IMR-90 (cell line): ENCODE results near the gene ILDR2. TPM values are rescaled to one million over a fixed set of nuclear protein-coding genes. Genes with fewer than 3 reads are reported as not detected.

Source experiments
- ATAC-seq: fragments of 200-7000 bp; cut with Tn5 transposase; 2 replicates; pipeline ENCODE4 v1.9.1; 2020; ENCODE audit warnings: low read depth, mild to moderate bottlenecking, moderate library complexity
- BruUV-seq: library from RNA; stranded (reverse); fragments of 400-500 nt; replicated peaks from 2 replicates; lab custom pipeline; 2021; lab: Mats Ljungman, UMichigan
- CTCF ChIA-PET: fragments of 300-600 bp; formaldehyde crosslinking; extraction: SDS; loops from one replicate; lab custom pipeline; 2021; ENCODE audit warnings: antibody characterized with exemption; lab: Yijun Ruan, JAX
- POLR2A ChIA-PET: fragments of 300-600 bp; sonication (Branson Sonifier 250); formaldehyde crosslinking; loops from one replicate; lab custom pipeline; 2022; ENCODE audit warnings: antibody characterized with exemption; ENCODE audit not compliant: unreplicated experiment; lab: Charles Lee
- DNase-seq: peaks from one replicate; pipeline ENCODE4 v3.0.0; 2013
- H2AFZ ChIP-seq: replicated peaks from 2 replicates; pipeline ENCODE3; 2013; ENCODE audit warnings: low read length, mild to moderate bottlenecking; ENCODE audit not compliant: poor library complexity
- H2AK5ac ChIP-seq: 2 replicates; pipeline ENCODE4 v1.6.1; 2013; ENCODE audit warnings: low read depth, low read length, inconsistent platforms
- H2AK9ac ChIP-seq: replicated peaks from 2 replicates; pipeline ENCODE3; 2013; ENCODE audit warnings: mild to moderate bottlenecking, low read depth, low read length, moderate library complexity; ENCODE audit not compliant: poor library complexity
- H2BK120ac ChIP-seq: 2 replicates; pipeline ENCODE4 v1.6.1; 2013; ENCODE audit warnings: low read depth, low read length, inconsistent platforms
- H2BK15ac ChIP-seq: 3 replicates; pipeline ENCODE4 v1.6.1; 2013; ENCODE audit warnings: low read depth, low read length, inconsistent platforms
- H2BK20ac ChIP-seq: 2 replicates; pipeline ENCODE4 v1.6.1; 2013; ENCODE audit warnings: low read depth, mild to moderate bottlenecking, inconsistent platforms, low read length, moderate library complexity
- H2BK5ac ChIP-seq: 2 replicates; pipeline ENCODE4 v1.6.1; 2013; ENCODE audit warnings: mild to moderate bottlenecking, low read depth, low read length, inconsistent platforms; ENCODE audit not compliant: poor library complexity, severe bottlenecking
- H3K14ac ChIP-seq: replicated peaks from 2 replicates; pipeline ENCODE4 v1.6.1; 2013; ENCODE audit warnings: low read depth, low read length, inconsistent platforms
- H3K18ac ChIP-seq: 2 replicates; pipeline ENCODE4 v1.6.1; 2013; ENCODE audit warnings: low read depth, low read length, control low read depth
- H3K23ac ChIP-seq: 2 replicates; pipeline ENCODE4 v1.6.1; 2013; ENCODE audit warnings: low read depth, low read length, inconsistent platforms
- H3K27ac ChIP-seq: 2 replicates; pipeline ENCODE4 v1.5.1; 2013; ENCODE audit warnings: mild to moderate bottlenecking, control low read depth, low read length; ENCODE audit not compliant: insufficient read depth
- H3K27me3 ChIP-seq: 2 replicates; pipeline ENCODE4 v1.6.1; 2013; ENCODE audit warnings: low read length; ENCODE audit not compliant: control insufficient read depth, insufficient read depth
- H3K36me3 ChIP-seq: 2 replicates; pipeline ENCODE4 v1.6.1; 2013; ENCODE audit warnings: low read length, mixed read lengths; ENCODE audit not compliant: control insufficient read depth, insufficient read depth
- H3K4ac ChIP-seq: 2 replicates; pipeline ENCODE4 v1.6.1; 2013; ENCODE audit warnings: low read depth, low read length, inconsistent platforms
- H3K4me1 ChIP-seq: 2 replicates; pipeline ENCODE4 v1.6.1; 2013; ENCODE audit warnings: low read length, mixed read lengths; ENCODE audit not compliant: control insufficient read depth, insufficient read depth
- H3K4me2 ChIP-seq: 2 replicates; pipeline ENCODE4 v1.6.1; 2013; ENCODE audit warnings: low read depth, mild to moderate bottlenecking, control low read depth, low read length, moderate library complexity
- H3K4me3 ChIP-seq: 2 replicates; pipeline ENCODE4 v1.5.1; 2013; ENCODE audit warnings: low read depth, mild to moderate bottlenecking, control low read depth, low read length, moderate library complexity; ENCODE audit not compliant: insufficient read depth
- H3K56ac ChIP-seq: 2 replicates; pipeline ENCODE4 v1.6.1; 2013; ENCODE audit warnings: low read length, inconsistent platforms; ENCODE audit not compliant: insufficient read depth; ENCODE audit errors: extremely low read depth
- H3K79me1 ChIP-seq, 2 experiments: 2 replicates each; pipeline ENCODE4 v1.6.1; 2013; ENCODE audit warnings: low read length in 2 of 2, inconsistent platforms in 1 of 2, low read depth in 1 of 2
- H3K9ac ChIP-seq: 2 replicates; pipeline ENCODE4 v1.6.1; 2013; ENCODE audit warnings: low read depth, low read length, control low read depth
- H3K9me1 ChIP-seq: 2 replicates; pipeline ENCODE4 v1.6.1; 2013; ENCODE audit warnings: low read length, inconsistent platforms; ENCODE audit not compliant: insufficient read depth
- H3K9me3 ChIP-seq: 2 replicates; pipeline ENCODE4 v1.6.1; 2013; ENCODE audit warnings: low read length; ENCODE audit not compliant: control insufficient read depth, insufficient read depth
- H4K20me1 ChIP-seq: 2 replicates; pipeline ENCODE4 v1.6.1; 2013; ENCODE audit warnings: low read length, inconsistent platforms; ENCODE audit not compliant: insufficient read depth
- H4K5ac ChIP-seq: 2 replicates; pipeline ENCODE4 v1.6.1; 2013; ENCODE audit warnings: mild to moderate bottlenecking, low read depth, low read length, control low read depth
- H4K8ac ChIP-seq, 2 experiments: 2 replicates each; pipeline ENCODE4 v1.6.1; 2013; ENCODE audit warnings: low read depth in 2 of 2, low read length in 2 of 2, control low read depth in 1 of 2, inconsistent platforms in 1 of 2
- H4K91ac ChIP-seq: 2 replicates; pipeline ENCODE4 v1.6.1; 2013; ENCODE audit warnings: low read depth, low read length, inconsistent platforms; ENCODE audit not compliant: insufficient read depth
- BHLHE40 ChIP-seq: fragments of 150-350 bp; IDR thresholded peaks from 2 replicates; pipeline ENCODE4 v1.6.1; 2016; ENCODE audit warnings: mild to moderate bottlenecking, low read depth, low read length
- CEBPB ChIP-seq: IDR thresholded peaks from 2 replicates; pipeline ENCODE4 v1.6.1; 2012; ENCODE audit warnings: low read depth, low read length, improper control_type of control experiment
- CHD1 ChIP-seq: IDR thresholded peaks from 2 replicates; pipeline ENCODE4 v1.6.1; 2012; ENCODE audit warnings: low read depth, low read length, improper control_type of control experiment
- CTCF ChIP-seq: conservative IDR thresholded peaks from 2 replicates; pipeline ENCODE4 v1.5.1; 2012; ENCODE audit warnings: mild to moderate bottlenecking, low read depth, low read length, improper control_type of control experiment
- ELK1 ChIP-seq: fragments of 150-350 bp; IDR thresholded peaks from 2 replicates; pipeline ENCODE4 v1.6.1; 2016; ENCODE audit warnings: low read depth, mild to moderate bottlenecking, low read length, moderate library complexity, borderline replicate concordance
- MAFK ChIP-seq: IDR thresholded peaks from 2 replicates; pipeline ENCODE4 v1.6.1; 2012; ENCODE audit warnings: low read depth, low read length, improper control_type of control experiment
- MAZ ChIP-seq: IDR thresholded peaks from 2 replicates; pipeline ENCODE4 v1.6.1; 2012; ENCODE audit warnings: low read depth, mild to moderate bottlenecking, low read length, improper control_type of control experiment, moderate library complexity, borderline replicate concordance
- MXI1 ChIP-seq: IDR thresholded peaks from 2 replicates; pipeline ENCODE4 v1.6.1; 2012; ENCODE audit warnings: low read depth, mild to moderate bottlenecking, low read length, moderate library complexity, borderline replicate concordance
- RAD21 ChIP-seq: IDR thresholded peaks from 2 replicates; pipeline ENCODE4 v1.6.1; 2012; ENCODE audit warnings: low read length, improper control_type of control experiment
- RCOR1 ChIP-seq: IDR thresholded peaks from 2 replicates; pipeline ENCODE4 v1.6.1; 2012; ENCODE audit warnings: mild to moderate bottlenecking, low read length, improper control_type of control experiment; ENCODE audit not compliant: insufficient replicate concordance
- RFX5 ChIP-seq: IDR thresholded peaks from 2 replicates; pipeline ENCODE4 v1.8.0; 2012; ENCODE audit warnings: low read depth, mild to moderate bottlenecking, low read length, moderate library complexity
- WGBS, 2 experiments: methylation state at CpG; one replicate each; pipeline versions ENCODE4 v1.1.5 to v1.1.7; 2013; ENCODE audit warnings: missing lambda C conversion rate in 2 of 2; ENCODE audit not compliant: insufficient read length in 1 of 2; ENCODE audit errors: extremely low coverage in 2 of 2; 5-methylcytosine and 5-hydroxymethylcytosine counted together
- dilution Hi-C: fragments of 300-500 bp; cut with HindIII; formaldehyde crosslinking; loops from one replicate; pipeline ENCODE4 v1.14.3; 2018; ENCODE audit warnings: low sequenced_read_pairs; ENCODE audit not compliant: unreplicated experiment
- in situ Hi-C: fragments of 300-500 bp; cut with MboI; formaldehyde crosslinking; loops from 3 replicates; pipeline ENCODE4 v1.14.3; 2019; ENCODE audit warnings: low sequenced_read_pairs, inconsistent platforms, mixed read lengths
- intact Hi-C: fragments of 100-400 bp; cut with micrococcal nuclease; formaldehyde crosslinking; loops from 2 replicates; pipeline ENCODE4 v1.10.0; 2022
- polyA plus RNA-seq, 3 experiments: library from polyadenylated mRNA; depleted of rRNA; stranded (reverse); fragments of >200 nt; gene quantifications; 2 replicates each; pipeline ENCODE4 v1.2.3, GENCODE V29; 2012; ENCODE audit warnings: low replicate concordance in 1 of 3
- total RNA-seq: library from RNA; depleted of rRNA; stranded (reverse); fragments of >200 nt; gene quantifications from 2 replicates; pipeline ENCODE4 v1.2.3, GENCODE V29; 2012

ILDR2 gene
- total and polyA plus RNA-seq, 2 of the 4 experiments (the other 2 are of a cell fraction): under 0.01 TPM; not detected in 1

GRCh38 chr1:166914111-166914510 lies 61.2 kb downstream of the ILDR2 start:
- Histone ChIP-seq H3K14ac (no peak overlapping the region), H3K23ac (no peak overlapping the region), H3K4me3 (no peak overlapping the region), H3K9me1 (no peaks in the 10 kb centered on the region; the same call in 1 of the 2 replicates), H2AFZ (no peak overlapping the region), H3K9me3 (no peaks in the 10 kb centered on the region), H4K20me1 (no peaks in the 10 kb centered on the region), H2AK9ac (no peak overlapping the region), H4K91ac (no peak overlapping the region), H3K18ac (no peak overlapping the region), H2AK5ac (no peak overlapping the region), H4K8ac (no peak overlapping the region), H3K4me1 (no peaks in the 10 kb centered on the region), H3K79me1 (no peaks in the 10 kb centered on the region), H3K27ac (no peak overlapping the region), H3K4ac (no peak overlapping the region), H2BK5ac (no peak overlapping the region), H3K36me3 (no peaks in the 10 kb centered on the region), H2BK20ac (no peak overlapping the region), H2BK120ac (no peak overlapping the region), H3K4me2 (no peak overlapping the region), H2BK15ac (no peak overlapping the region), H3K9ac (no peak overlapping the region), H3K27me3 (peaks cover 21% of the 10 kb centered on the region), H3K56ac (no peak overlapping the region), H4K5ac (no peak overlapping the region)
- in situ Hi-C loops: loop anchor here (10.0 kb wide), 1 partner anchor 141 kb away; no protein-coding TSS in a partner anchor
- DNase-seq: no peak
- WGBS, 2 experiments: no CpG with 5 or more reads among the region's 3 CpGs
- CTCF ChIA-PET: interaction anchor here (1.7 kb wide), 1 partner anchor 144 kb away, joined by 5 read pairs; no protein-coding TSS in a partner anchor
- TF ChIP-seq CEBPB: no peak
- TF ChIP-seq MAFK: no peak
- no peak for TF ChIP-seq BHLHE40
- TF ChIP-seq MXI1: no peak
- TF ChIP-seq MAZ: no peak
- TF ChIP-seq RCOR1: no peak
- TF ChIP-seq CTCF: no peak
- no peak for TF ChIP-seq ELK1
- no peak for TF ChIP-seq RAD21
- no peak for TF ChIP-seq RFX5
- no peak for TF ChIP-seq CHD1
- intact Hi-C loops: no loop called here
- no peak for ATAC-seq
- BruUV-seq: no TSS peak
- POLR2A ChIA-PET: no interaction called here
- dilution Hi-C loops: no loop called here
